Sigmoid colon (tissue), 7 donors: ENCODE results near the gene CLEC6A. TPM values are rescaled to one million over a fixed set of nuclear protein-coding genes. Genes with fewer than 3 reads are reported as not detected.

Experiments
- DNase-seq: peaks from one replicate; pipeline ENCODE4 v3.0.0-alpha.2; 2019
- H3K27ac ChIP-seq, 4 donors: fragments of 200-600 bp; sonication (generic); one replicate each; pipeline ENCODE4 v1.5.1; 2016 to 2019; ENCODE audit warnings: mild to moderate bottlenecking in 1 of 4
- H3K27me3 ChIP-seq, 3 donors: fragments of 200-600 bp; sonication (generic); one replicate each; pipeline ENCODE4 v1.5.1; 2019; ENCODE audit warnings: mild to moderate bottlenecking in 1 of 3
- H3K36me3 ChIP-seq, 4 donors: fragments of 200-600 bp; sonication (generic); one replicate each; pipeline ENCODE4 v1.5.1; 2016 to 2019
- H3K4me1 ChIP-seq, 4 donors: fragments of 200-600 bp; sonication (generic); one replicate each; pipeline ENCODE4 v1.5.1; 2017 to 2019
- H3K4me3 ChIP-seq, 4 donors: fragments of 200-600 bp; sonication (generic); one replicate each; pipeline ENCODE4 v1.5.1; 2017 to 2019; ENCODE audit warnings: mild to moderate bottlenecking in 2 of 4, moderate library complexity in 1 of 4
- H3K9me3 ChIP-seq, 4 donors: fragments of 200-600 bp in 3 of 4; sonication (generic) in 3 of 4; one replicate each; pipeline versions ENCODE4 v1.5.1 to v1.6.1; 2013 to 2019
- CTCF ChIP-seq, 4 experiments: fragments of 450-650 bp in 3 of 4; fragments of 200-600 bp in 1 of 4; IDR thresholded peaks; one replicate each; pipeline ENCODE4 v1.5.1; 2016 to 2019; ENCODE audit warnings: antibody characterized with exemption in 4 of 4, mild to moderate bottlenecking in 3 of 4, moderate library complexity in 2 of 4
- EP300 ChIP-seq, 4 donors: sonication (generic); formaldehyde crosslinking; IDR thresholded peaks; one replicate each; pipeline ENCODE4 v1.6.1; 2017; ENCODE audit warnings: antibody characterized with exemption in 4 of 4
- POLR2A ChIP-seq, 2 donors: fragments of 450-650 bp; IDR thresholded peaks; one replicate each; pipeline ENCODE4 v1.6.1; 2016; ENCODE audit warnings: antibody characterized with exemption in 2 of 2, mild to moderate bottlenecking in 2 of 2, moderate library complexity in 2 of 2
- POLR2AphosphoS5 ChIP-seq, 4 donors: sonication (generic); formaldehyde crosslinking; IDR thresholded peaks; one replicate each; pipeline ENCODE4 v1.6.1; 2017; ENCODE audit warnings: antibody characterized with exemption in 4 of 4
- WGBS, 2 donors: extraction: QIAGEN DNeasy Blood & Tissue Kit; methylation state at CpG; one replicate each; pipeline ENCODE4 v1.1.7; 2013; 5-methylcytosine and 5-hydroxymethylcytosine counted together
- intact Hi-C: fragments of 100-400 bp; cut with DNase I; formaldehyde crosslinking; loops from one replicate; pipeline ENCODE4 v1.15.1; 2023
- polyA plus RNA-seq, 3 donors: library from polyadenylated mRNA; stranded (reverse); fragments of 200-250 nt; gene quantifications; one replicate each; pipeline ENCODE4 v1.2.3, GENCODE V29; 2013
- total RNA-seq, 4 donors: library from RNA; depleted of rRNA; stranded (reverse); fragments of >200 nt; gene quantifications; one replicate each; pipeline ENCODE4 v1.1.0, GENCODE V29; 2016
- donor health status: healthy with polysubstance abuse.
- donor health status: Bipolar disorder and iron deficiency.
- donor health status: healthy.

CLEC6A gene
- total and polyA plus RNA-seq, 7 donors = 0.29 TPM; not detected in 6

GRCh38 chr12:8455271-8455670, 491 bp upstream of the CLEC6A start:
- no peak overlapping the region for H3K27ac ChIP-seq
- TF ChIP-seq POLR2A (IDR thresholded peaks at IDR 0.05) = no peak
- TF ChIP-seq POLR2AphosphoS5 (IDR thresholded peaks at IDR 0.05) = no peak
- no peak for TF ChIP-seq CTCF (IDR thresholded peaks at IDR 0.05)
- TF ChIP-seq EP300 (IDR thresholded peaks at IDR 0.05) = no peak
- DNase-seq = no peak
- no peaks in the 10 kb centered on the region for H3K36me3 ChIP-seq
- no peaks in the 10 kb centered on the region for H3K27me3 ChIP-seq
- H3K4me3 ChIP-seq = no peak overlapping the region
- H3K9me3 ChIP-seq = no peaks in the 10 kb centered on the region
- H3K4me1 ChIP-seq = no peaks in the 10 kb centered on the region
- intact Hi-C loops = no loop called here

GRCh38 chr12:8461426-8461825, 5.7 kb downstream of the CLEC6A start:
- intact Hi-C loops = no loop called here
- no peaks in the 10 kb centered on the region for H3K4me1 ChIP-seq
- DNase-seq = no peak
- no peak overlapping the region for H3K4me3 ChIP-seq
- TF ChIP-seq POLR2A (IDR thresholded peaks at IDR 0.05) = no peak
- no peak for TF ChIP-seq EP300 (IDR thresholded peaks at IDR 0.05)
- no peak for TF ChIP-seq CTCF (IDR thresholded peaks at IDR 0.05)
- no peak for TF ChIP-seq POLR2AphosphoS5 (IDR thresholded peaks at IDR 0.05)
- no peak overlapping the region for H3K27ac ChIP-seq
- H3K36me3 ChIP-seq = no peaks in the 10 kb centered on the region
- H3K27me3 ChIP-seq = no peaks in the 10 kb centered on the region
- WGBS, 2 donors = 76 to 84% methylated on average over 2 of the region's 2 CpGs
- no peaks in the 10 kb centered on the region for H3K9me3 ChIP-seq

GRCh38 chr12:8465301-8465996, 9.7 kb downstream of the CLEC6A start:
- no peak for DNase-seq
- H3K9me3 ChIP-seq = no peaks in the 10 kb centered on the region
- H3K36me3 ChIP-seq = no peaks in the 10 kb centered on the region
- no peak overlapping the region for H3K27ac ChIP-seq
- H3K4me1 ChIP-seq = no peaks in the 10 kb centered on the region
- no peaks in the 10 kb centered on the region for H3K27me3 ChIP-seq
- 0% methylated on average over 2 of the region's 2 CpGs for WGBS, 2 donors
- H3K4me3 ChIP-seq = no peak overlapping the region
- intact Hi-C loops = no loop called here
- TF ChIP-seq CTCF (IDR thresholded peaks at IDR 0.05) = no peak
- no peak for TF ChIP-seq POLR2A (IDR thresholded peaks at IDR 0.05)
- TF ChIP-seq EP300 (IDR thresholded peaks at IDR 0.05) = no peak
- no peak for TF ChIP-seq POLR2AphosphoS5 (IDR thresholded peaks at IDR 0.05)

- TF ChIP-seq POLR2AphosphoS5 (IDR thresholded peaks at IDR 0.05) (no peak), EP300 (IDR thresholded peaks at IDR 0.05) (no peak), POLR2A (IDR thresholded peaks at IDR 0.05) (no peak), CTCF (IDR thresholded peaks at IDR 0.05) (no peak)
- H3K9me3 ChIP-seq = no peaks in the 10 kb centered on the region
- H3K36me3 ChIP-seq = no peaks in the 10 kb centered on the region
- H3K4me1 ChIP-seq = no peaks in the 10 kb centered on the region
- H3K27ac ChIP-seq = no peak overlapping the region
- no peak for DNase-seq
- no peaks in the 10 kb centered on the region for H3K27me3 ChIP-seq
- no peak overlapping the region for H3K4me3 ChIP-seq
- intact Hi-C loops = no loop called here
These were observed 10.5 kb downstream of the CLEC6A start for GRCh38 chr12:8466241-8466640.

GRCh38 chr12:8471090-8471489, 15.3 kb downstream of the CLEC6A start:
- WGBS, 2 donors = 23 to 74% methylated on average over 1 of the region's 1 CpG
- H3K27me3 ChIP-seq = no peaks in the 10 kb centered on the region
- H3K36me3 ChIP-seq = no peaks in the 10 kb centered on the region
- TF ChIP-seq POLR2AphosphoS5 (IDR thresholded peaks at IDR 0.05) = no peak
- TF ChIP-seq EP300 (IDR thresholded peaks at IDR 0.05) = no peak
- no peak for TF ChIP-seq POLR2A (IDR thresholded peaks at IDR 0.05)
- no peak for TF ChIP-seq CTCF (IDR thresholded peaks at IDR 0.05)
- H3K27ac ChIP-seq = no peak overlapping the region
- no peak overlapping the region for H3K4me3 ChIP-seq
- no peak for DNase-seq
- intact Hi-C loops = no loop called here
- H3K9me3 ChIP-seq = no peaks in the 10 kb centered on the region
- no peaks in the 10 kb centered on the region for H3K4me1 ChIP-seq
